Liver (tissue), 9 donors: ENCODE results near the gene TFF2. TPM values are rescaled to one million over a fixed set of nuclear protein-coding genes. Genes with fewer than 3 reads are reported as not detected.

Experiments used
- DNase-seq: peaks from one replicate; pipeline ENCODE4 v3.0.0-alpha.2; 2017; ENCODE audit warnings: low spot score
- H3K27ac ChIP-seq, 2 donors: one replicate each; pipeline ENCODE4 v1.7.0; 2013; ENCODE audit warnings: inconsistent platforms in 2 of 2, low read length in 2 of 2, control low read depth in 1 of 2, low read depth in 1 of 2, mild to moderate bottlenecking in 1 of 2
- H3K27me3 ChIP-seq, 4 donors: one replicate each; pipeline versions ENCODE4 v1.6.1 to v1.7.0; 2013; ENCODE audit warnings: low read length in 3 of 4, inconsistent platforms in 1 of 4, mild to moderate bottlenecking in 1 of 4, moderate library complexity in 1 of 4; ENCODE audit not compliant: control insufficient read depth in 4 of 4, insufficient read depth in 4 of 4
- H3K36me3 ChIP-seq, 4 donors: one replicate each; pipeline versions ENCODE4 v1.6.1 to v1.7.0; 2013; ENCODE audit warnings: low read length in 3 of 4, mild to moderate bottlenecking in 3 of 4, low read depth in 1 of 4, moderate library complexity in 1 of 4; ENCODE audit not compliant: control insufficient read depth in 4 of 4, insufficient read depth in 3 of 4
- H3K4me1 ChIP-seq, 4 donors: one replicate each; pipeline versions ENCODE4 v1.6.1 to v1.7.0; 2013; ENCODE audit warnings: low read length in 3 of 4, mild to moderate bottlenecking in 3 of 4, moderate library complexity in 1 of 4; ENCODE audit not compliant: control insufficient read depth in 4 of 4, insufficient read depth in 4 of 4
- H3K4me3 ChIP-seq, 3 donors: one replicate each; pipeline versions ENCODE4 v1.6.1 to v1.7.0; 2013; ENCODE audit warnings: low read length in 3 of 3, control low read depth in 1 of 3, low read depth in 1 of 3, mild to moderate bottlenecking in 1 of 3
- H3K9ac ChIP-seq, 2 donors: one replicate each; pipeline ENCODE4 v1.7.0; 2013; ENCODE audit warnings: low read length in 2 of 2, mild to moderate bottlenecking in 2 of 2, moderate library complexity in 2 of 2, control low read depth in 1 of 2, low read depth in 1 of 2
- H3K9me3 ChIP-seq, 4 donors: one replicate each; pipeline versions ENCODE4 v1.6.1 to v1.7.0; 2013; ENCODE audit warnings: low read length in 3 of 4; ENCODE audit not compliant: control insufficient read depth in 4 of 4
- EGR1 ChIP-seq, 2 donors: IDR thresholded peaks; 2 replicates each; pipeline ENCODE4 v1.6.1; 2016 to 2018; ENCODE audit warnings: antibody characterized with exemption in 2 of 2, low read depth in 2 of 2
- FOXA1 ChIP-seq: IDR thresholded peaks from 2 replicates; pipeline ENCODE4 v1.6.1; 2016; ENCODE audit warnings: antibody characterized with exemption
- FOXA2 ChIP-seq: IDR thresholded peaks from 2 replicates; pipeline ENCODE4 v1.6.1; 2016; ENCODE audit warnings: antibody characterized with exemption
- GABPA ChIP-seq, 2 donors: IDR thresholded peaks in 1 of 2; conservative IDR thresholded peaks in 1 of 2; 2 replicates each; pipeline ENCODE4 v1.6.1; 2016; ENCODE audit warnings: antibody characterized with exemption in 2 of 2, mild to moderate bottlenecking in 1 of 2, moderate library complexity in 1 of 2
- HNF4A ChIP-seq, 2 donors: conservative IDR thresholded peaks; 2 replicates each; pipeline ENCODE4 v1.6.1; 2016; ENCODE audit warnings: antibody characterized with exemption in 2 of 2, mild to moderate bottlenecking in 2 of 2
- HNF4G ChIP-seq: IDR thresholded peaks from 2 replicates; pipeline ENCODE4 v1.6.1; 2016; ENCODE audit warnings: antibody characterized with exemption
- JUND ChIP-seq, 2 donors: IDR thresholded peaks; 2 replicates each; pipeline ENCODE4 v1.6.1; 2016; ENCODE audit warnings: antibody characterized with exemption in 2 of 2
- NR2F2 ChIP-seq: IDR thresholded peaks from 2 replicates; pipeline ENCODE4 v1.6.1; 2016; ENCODE audit warnings: antibody characterized with exemption
- RAD21 ChIP-seq, 2 donors: IDR thresholded peaks; 2 replicates each; pipeline ENCODE4 v1.6.1; 2016; ENCODE audit warnings: antibody characterized with exemption in 2 of 2, mild to moderate bottlenecking in 2 of 2
- RXRA ChIP-seq, 2 donors: IDR thresholded peaks; 2 replicates each; pipeline ENCODE4 v1.6.1; 2017 to 2018; ENCODE audit warnings: antibody characterized with exemption in 2 of 2, mild to moderate bottlenecking in 1 of 2
- TAF1 ChIP-seq: conservative IDR thresholded peaks from 2 replicates; pipeline ENCODE4 v1.6.1; 2016; ENCODE audit warnings: antibody characterized with exemption, mild to moderate bottlenecking
- YY1 ChIP-seq: IDR thresholded peaks from 2 replicates; pipeline ENCODE4 v1.6.1; 2016; ENCODE audit warnings: antibody characterized with exemption, mild to moderate bottlenecking
- WGBS: extraction: QIAGEN DNeasy Blood & Tissue Kit; methylation state at CpG from one replicate; pipeline ENCODE4 v1.1.7; 2013; 5-methylcytosine and 5-hydroxymethylcytosine counted together
- polyA plus RNA-seq, 2 donors: library from polyadenylated mRNA; stranded (reverse) in 1 of 2; unstranded in 1 of 2; fragments of 200-250 nt in 1 of 2; fragments of >200 nt in 1 of 2; fragmentation: Nextera tagmentation in 1 of 2; extraction: Ambion mirVana in 1 of 2; gene quantifications; one replicate each; pipeline versions ENCODE4 v1.2.1 to v1.2.3, GENCODE V29; 2013 to 2015
- total RNA-seq, 2 donors: library from RNA; depleted of rRNA; stranded (reverse); fragments of >200 nt; gene quantifications; one replicate each; pipeline ENCODE4 v1.2.3, GENCODE V29; 2014
- TF ChIP-seq, protein P1 (sequence below): IDR thresholded peaks from 2 replicates; pipeline ENCODE4 v1.6.1; 2016; ENCODE audit warnings: antibody characterized with exemption, mild to moderate bottlenecking
- TF ChIP-seq, protein P2 (sequence below): IDR thresholded peaks from 2 replicates; pipeline ENCODE4 v1.6.1; 2016; ENCODE audit warnings: antibody characterized with exemption
- TF ChIP-seq, protein P3 (sequence below): IDR thresholded peaks from 2 replicates; pipeline ENCODE4 v1.6.1; 2016; ENCODE audit warnings: antibody characterized with exemption
- TF ChIP-seq, protein P4 (sequence below): fragments of 150-350 bp; IDR thresholded peaks from 2 replicates; pipeline ENCODE4 v1.5.1; 2017; ENCODE audit warnings: improper control_type of control experiment, low read depth, low read length; ENCODE audit not compliant: missing input control
- TF ChIP-seq, protein P5 (sequence below): IDR thresholded peaks from 2 replicates; pipeline ENCODE4 v1.6.1; 2016; ENCODE audit warnings: antibody characterized with exemption
- donor health status: healthy.
- donor health status: healthy.
- donor health status: healthy.
- donor health status: healthy.
- donor health status: healthy.

Gene TFF2
- total and polyA plus RNA-seq, 4 donors, result 1.0 TPM; not detected in 3

DNA sequence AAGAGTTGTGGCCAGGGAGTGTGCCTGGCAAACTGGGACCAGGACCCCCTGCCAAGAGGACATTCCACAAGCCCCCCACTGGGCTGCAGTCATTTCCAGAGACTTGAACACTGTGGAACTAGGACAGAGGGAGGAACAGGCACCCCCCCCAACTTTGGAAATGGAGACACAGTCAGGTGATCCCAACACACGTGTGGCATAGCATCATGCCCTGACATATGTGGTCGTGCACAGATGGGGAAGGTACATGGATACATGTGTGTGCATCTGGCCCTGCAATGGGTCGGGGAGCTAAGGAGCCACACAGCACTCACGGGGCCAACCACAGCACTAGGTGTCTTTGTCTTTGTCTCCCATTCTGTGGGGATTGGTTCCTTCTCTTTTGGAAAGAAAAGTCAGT lies 28.9 kb downstream of the TFF2 start (continued):
- TF ChIP-seq RAD21 (IDR thresholded peaks at IDR 0.05), result no peak

- H3K4me1 ChIP-seq, result no peaks in the 10 kb centered on the region
- no peak for DNase-seq
- WGBS, result 86% methylated on average over 10 of the region's 10 CpGs
- H3K27ac ChIP-seq, result no peak overlapping the region
- no peak overlapping the region for H3K9ac ChIP-seq
- no peak overlapping the region for H3K4me3 ChIP-seq
- no peaks in the 10 kb centered on the region for H3K27me3 ChIP-seq
- H3K9me3 ChIP-seq, result no peaks in the 10 kb centered on the region
- H3K36me3 ChIP-seq, result no peaks in the 10 kb centered on the region
- TF ChIP-seq, protein P1, sequence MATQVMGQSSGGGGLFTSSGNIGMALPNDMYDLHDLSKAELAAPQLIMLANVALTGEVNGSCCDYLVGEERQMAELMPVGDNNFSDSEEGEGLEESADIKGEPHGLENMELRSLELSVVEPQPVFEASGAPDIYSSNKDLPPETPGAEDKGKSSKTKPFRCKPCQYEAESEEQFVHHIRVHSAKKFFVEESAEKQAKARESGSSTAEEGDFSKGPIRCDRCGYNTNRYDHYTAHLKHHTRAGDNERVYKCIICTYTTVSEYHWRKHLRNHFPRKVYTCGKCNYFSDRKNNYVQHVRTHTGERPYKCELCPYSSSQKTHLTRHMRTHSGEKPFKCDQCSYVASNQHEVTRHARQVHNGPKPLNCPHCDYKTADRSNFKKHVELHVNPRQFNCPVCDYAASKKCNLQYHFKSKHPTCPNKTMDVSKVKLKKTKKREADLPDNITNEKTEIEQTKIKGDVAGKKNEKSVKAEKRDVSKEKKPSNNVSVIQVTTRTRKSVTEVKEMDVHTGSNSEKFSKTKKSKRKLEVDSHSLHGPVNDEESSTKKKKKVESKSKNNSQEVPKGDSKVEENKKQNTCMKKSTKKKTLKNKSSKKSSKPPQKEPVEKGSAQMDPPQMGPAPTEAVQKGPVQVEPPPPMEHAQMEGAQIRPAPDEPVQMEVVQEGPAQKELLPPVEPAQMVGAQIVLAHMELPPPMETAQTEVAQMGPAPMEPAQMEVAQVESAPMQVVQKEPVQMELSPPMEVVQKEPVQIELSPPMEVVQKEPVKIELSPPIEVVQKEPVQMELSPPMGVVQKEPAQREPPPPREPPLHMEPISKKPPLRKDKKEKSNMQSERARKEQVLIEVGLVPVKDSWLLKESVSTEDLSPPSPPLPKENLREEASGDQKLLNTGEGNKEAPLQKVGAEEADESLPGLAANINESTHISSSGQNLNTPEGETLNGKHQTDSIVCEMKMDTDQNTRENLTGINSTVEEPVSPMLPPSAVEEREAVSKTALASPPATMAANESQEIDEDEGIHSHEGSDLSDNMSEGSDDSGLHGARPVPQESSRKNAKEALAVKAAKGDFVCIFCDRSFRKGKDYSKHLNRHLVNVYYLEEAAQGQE, result no peak
- TF ChIP-seq EGR1 (IDR thresholded peaks at IDR 0.05; ENCODE audit: low read depth in 2 of 2) (no peak), RAD21 (IDR thresholded peaks at IDR 0.05) (no peak), HNF4G (no peak), NR2F2 (no peak)
- TF ChIP-seq, protein P2, sequence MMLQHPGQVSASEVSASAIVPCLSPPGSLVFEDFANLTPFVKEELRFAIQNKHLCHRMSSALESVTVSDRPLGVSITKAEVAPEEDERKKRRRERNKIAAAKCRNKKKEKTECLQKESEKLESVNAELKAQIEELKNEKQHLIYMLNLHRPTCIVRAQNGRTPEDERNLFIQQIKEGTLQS, result no peak
These were observed 29.6 kb downstream of the TFF2 start for GRCh38 chr21:42321231-42321630.

GRCh38 chr21:42320791-42321190 lies 30.0 kb downstream of the TFF2 start:
- H3K4me1 ChIP-seq, result no peaks in the 10 kb centered on the region
- WGBS, result 94% methylated on average over 8 of the region's 8 CpGs
- H3K9ac ChIP-seq, result no peak overlapping the region
- H3K9me3 ChIP-seq, result no peaks in the 10 kb centered on the region
- DNase-seq, result no peak
- H3K4me3 ChIP-seq, result no peak overlapping the region
- H3K27me3 ChIP-seq, result no peaks in the 10 kb centered on the region
- no peak overlapping the region for H3K27ac ChIP-seq
- TF ChIP-seq EGR1 (IDR thresholded peaks at IDR 0.05; ENCODE audit: low read depth in 2 of 2) (no peak), TAF1 (no peak), HNF4G (no peak), YY1 (no peak), GABPA (IDR thresholded peaks at IDR 0.05 in 1 of 2, conservative IDR thresholded peaks at IDR 0.05 in 1 of 2) (no peak), RXRA (IDR thresholded peaks at IDR 0.05) (no peak), FOXA1 (no peak), HNF4A (conservative IDR thresholded peaks at IDR 0.05) (no peak), FOXA2 (no peak), RAD21 (IDR thresholded peaks at IDR 0.05) (no peak), JUND (IDR thresholded peaks at IDR 0.05) (no peak)
- TF ChIP-seq, protein P2, result no peak
- TF ChIP-seq, protein P1, result no peak
- TF ChIP-seq, protein P3, sequence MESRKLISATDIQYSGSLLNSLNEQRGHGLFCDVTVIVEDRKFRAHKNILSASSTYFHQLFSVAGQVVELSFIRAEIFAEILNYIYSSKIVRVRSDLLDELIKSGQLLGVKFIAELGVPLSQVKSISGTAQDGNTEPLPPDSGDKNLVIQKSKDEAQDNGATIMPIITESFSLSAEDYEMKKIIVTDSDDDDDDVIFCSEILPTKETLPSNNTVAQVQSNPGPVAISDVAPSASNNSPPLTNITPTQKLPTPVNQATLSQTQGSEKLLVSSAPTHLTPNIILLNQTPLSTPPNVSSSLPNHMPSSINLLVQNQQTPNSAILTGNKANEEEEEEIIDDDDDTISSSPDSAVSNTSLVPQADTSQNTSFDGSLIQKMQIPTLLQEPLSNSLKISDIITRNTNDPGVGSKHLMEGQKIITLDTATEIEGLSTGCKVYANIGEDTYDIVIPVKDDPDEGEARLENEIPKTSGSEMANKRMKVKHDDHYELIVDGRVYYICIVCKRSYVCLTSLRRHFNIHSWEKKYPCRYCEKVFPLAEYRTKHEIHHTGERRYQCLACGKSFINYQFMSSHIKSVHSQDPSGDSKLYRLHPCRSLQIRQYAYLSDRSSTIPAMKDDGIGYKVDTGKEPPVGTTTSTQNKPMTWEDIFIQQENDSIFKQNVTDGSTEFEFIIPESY, result no peak
- TF ChIP-seq, protein P4, sequence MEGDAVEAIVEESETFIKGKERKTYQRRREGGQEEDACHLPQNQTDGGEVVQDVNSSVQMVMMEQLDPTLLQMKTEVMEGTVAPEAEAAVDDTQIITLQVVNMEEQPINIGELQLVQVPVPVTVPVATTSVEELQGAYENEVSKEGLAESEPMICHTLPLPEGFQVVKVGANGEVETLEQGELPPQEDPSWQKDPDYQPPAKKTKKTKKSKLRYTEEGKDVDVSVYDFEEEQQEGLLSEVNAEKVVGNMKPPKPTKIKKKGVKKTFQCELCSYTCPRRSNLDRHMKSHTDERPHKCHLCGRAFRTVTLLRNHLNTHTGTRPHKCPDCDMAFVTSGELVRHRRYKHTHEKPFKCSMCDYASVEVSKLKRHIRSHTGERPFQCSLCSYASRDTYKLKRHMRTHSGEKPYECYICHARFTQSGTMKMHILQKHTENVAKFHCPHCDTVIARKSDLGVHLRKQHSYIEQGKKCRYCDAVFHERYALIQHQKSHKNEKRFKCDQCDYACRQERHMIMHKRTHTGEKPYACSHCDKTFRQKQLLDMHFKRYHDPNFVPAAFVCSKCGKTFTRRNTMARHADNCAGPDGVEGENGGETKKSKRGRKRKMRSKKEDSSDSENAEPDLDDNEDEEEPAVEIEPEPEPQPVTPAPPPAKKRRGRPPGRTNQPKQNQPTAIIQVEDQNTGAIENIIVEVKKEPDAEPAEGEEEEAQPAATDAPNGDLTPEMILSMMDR, result no peak
- TF ChIP-seq, protein P5, sequence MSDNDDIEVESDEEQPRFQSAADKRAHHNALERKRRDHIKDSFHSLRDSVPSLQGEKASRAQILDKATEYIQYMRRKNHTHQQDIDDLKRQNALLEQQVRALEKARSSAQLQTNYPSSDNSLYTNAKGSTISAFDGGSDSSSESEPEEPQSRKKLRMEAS, result no peak
- no peaks in the 10 kb centered on the region for H3K36me3 ChIP-seq
